ENCODE results near the gene SPHK2.
"Not testable (repeated sequence)": the region's sequence is repeated elsewhere in the genome, so short reads cannot be mapped to it uniquely, and the experiment has no call there.

SPHK2 gene

DNA sequence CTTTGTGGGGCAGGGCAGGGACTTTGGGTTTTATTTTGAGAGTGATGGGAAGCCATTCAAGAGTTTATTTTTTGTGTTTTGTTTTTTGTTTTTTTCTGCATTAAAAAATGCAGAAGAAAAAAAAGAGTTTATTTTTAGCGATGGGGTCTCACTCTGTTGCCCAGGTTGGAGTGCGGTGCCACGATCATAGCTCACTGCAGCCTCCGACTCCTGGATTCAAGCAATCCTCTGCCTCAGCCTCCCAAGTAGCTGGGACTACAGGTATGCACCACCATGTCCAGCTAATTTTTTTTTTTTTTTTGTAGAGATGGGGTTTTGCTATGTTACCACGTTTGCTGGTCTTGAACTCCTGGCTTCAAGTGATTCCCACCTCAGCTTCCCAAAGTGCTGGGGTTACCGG, 39.2 kb downstream of the SPHK2 start:
- DNase-seq (ENCODE audit: low read depth, low spot score) = no peak

DNA sequence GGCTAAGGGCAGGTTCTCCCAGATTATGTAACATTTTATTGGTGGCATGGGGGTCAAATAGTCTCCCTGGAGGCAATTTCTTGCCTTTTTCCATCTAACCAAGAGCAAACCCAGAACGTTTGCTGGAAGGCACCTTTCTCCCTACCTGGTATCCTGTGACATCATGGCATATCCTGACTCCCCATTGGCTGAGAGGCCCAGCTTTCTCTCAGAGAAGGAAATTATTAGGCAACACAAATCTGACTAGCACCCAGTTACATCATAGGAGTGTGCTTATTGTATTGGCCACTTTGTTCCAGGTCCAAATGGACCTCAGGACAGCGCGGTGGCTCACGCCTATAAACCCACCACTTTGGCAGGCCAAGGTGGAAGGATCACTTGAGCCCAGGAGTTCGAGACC, 40.5 kb downstream of the SPHK2 start:
- DNase-seq (ENCODE audit: low read depth, low spot score) = no peak

DNA sequence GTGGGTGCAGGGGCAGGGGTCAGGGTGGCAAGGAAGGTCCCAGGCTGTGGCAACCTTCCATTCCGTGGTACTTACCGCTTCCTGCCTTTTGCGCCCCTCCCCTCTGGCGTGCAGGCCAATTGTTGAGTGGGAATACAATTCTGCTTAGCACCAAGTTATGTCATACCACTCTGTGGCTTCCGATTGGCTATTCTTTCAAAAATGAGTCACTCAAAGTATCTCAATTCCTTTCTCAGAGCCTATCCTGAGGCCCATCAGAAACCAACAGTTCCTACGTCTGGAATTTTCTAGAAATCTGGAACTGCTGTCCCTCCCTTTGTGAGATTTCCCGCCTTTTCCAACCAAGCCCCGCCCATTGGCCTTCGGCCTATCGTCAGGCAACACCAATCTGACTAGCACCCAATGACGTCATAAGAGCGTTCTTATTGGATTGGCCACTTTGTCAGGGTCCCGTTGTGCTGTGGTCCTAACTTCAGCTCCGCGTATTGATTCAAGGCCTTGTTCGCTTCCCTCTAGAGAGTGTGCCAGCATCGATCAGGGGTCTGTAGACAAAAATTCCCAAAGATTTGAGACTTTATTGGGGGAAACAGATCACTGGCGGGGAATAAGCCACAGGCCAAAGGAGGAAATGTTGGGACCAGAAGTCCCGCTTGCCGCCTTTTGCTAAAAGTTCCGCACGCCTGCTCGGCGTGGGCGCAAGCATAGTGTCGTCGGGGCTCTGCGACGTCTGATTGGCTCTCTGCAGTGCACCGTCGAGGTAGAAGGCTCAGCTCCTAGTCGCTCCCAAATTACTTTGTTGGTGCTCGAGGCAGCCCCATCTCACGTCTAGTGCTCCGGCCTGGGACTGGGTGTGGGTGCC, 41.8 kb downstream of the SPHK2 start:
- peak; percentile 62 for DNase-seq (ENCODE audit: low read depth, low spot score)

DNA sequence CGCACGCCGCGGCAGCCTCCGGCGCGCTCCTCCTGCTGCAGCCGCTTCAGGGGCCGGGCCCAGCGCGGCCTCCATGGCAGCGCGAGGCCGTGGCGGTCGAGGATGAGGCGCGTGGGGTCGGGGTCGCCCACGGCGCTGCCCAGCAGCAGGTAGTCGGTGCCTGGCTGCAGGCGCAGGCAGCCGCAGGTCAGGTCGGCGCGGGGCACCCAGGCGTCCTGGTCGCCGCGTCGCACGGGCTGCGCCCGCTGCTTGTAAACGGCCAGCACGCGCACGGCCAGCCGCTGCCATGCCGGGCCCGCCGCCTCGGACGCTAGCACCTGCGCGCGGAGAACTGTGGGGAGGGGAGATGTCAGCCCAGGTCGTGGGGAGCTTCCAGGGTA, 42.4 kb downstream of the SPHK2 start:
- no peak for DNase-seq (ENCODE audit: low read depth, low spot score)

DNA sequence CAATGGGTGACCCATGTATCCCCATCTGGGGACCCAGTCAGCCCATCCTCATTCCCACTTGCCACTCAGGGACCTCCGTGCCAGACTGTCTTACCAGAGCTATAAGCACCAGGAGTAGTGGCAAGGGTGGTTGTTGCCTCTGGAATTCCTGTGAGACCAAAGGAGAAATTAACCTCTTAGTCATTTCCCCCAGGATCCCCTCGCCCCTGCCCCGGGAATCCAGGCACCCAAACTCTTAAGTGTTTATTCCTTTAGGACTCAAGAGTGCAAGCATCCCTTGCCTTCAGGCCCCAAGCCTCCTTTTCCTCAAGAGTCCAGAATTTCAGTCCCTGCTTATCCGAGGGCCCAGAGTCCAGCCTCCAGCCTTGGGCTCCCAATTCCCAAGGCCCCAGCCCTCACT, 44.4 kb downstream of the SPHK2 start:
- DNase-seq (ENCODE audit: low read depth, low spot score) = no peak

DNA sequence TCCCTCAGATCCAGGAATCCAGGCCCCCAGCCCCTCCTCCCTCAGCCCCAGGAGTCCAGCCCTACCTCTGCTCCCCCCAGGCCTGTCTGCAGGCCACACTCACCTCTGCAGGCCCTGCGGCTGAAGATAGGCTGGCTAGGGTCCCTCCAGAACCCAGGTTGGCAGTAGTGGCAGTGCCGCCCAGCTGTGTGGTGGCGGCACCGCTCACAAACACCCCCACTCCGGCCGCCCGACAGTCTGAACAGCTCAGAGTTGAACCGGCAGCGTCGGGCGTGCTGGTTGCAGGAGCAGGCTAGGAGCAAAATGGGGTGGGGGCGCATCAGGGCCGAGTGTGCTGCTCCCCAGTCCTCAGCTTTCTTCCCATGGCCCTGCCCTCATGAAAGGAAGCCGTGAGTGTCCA, 45.2 kb downstream of the SPHK2 start:
- no peak for DNase-seq (ENCODE audit: low read depth, low spot score)

DNA sequence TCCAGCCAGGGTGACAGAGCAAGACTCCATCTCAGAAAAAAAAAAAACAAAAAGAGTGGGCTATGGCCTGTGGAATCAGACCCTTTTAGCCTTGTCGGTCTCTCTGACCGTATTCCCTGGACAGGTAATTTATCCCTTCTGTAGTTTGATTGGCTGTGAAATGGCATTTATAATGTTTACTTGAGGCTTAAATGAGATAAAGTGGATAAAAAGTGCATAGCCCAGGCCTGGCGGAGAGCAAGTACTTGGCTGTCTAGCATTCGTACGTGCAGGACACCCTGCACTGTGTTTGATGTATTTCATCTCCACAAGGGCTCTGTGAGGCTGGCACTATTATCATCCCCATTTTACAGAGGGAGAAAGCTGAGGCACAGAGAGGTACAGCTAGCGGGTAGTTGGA, 46.5 kb downstream of the SPHK2 start:
- no peak for DNase-seq (ENCODE audit: low read depth, low spot score)

DNA sequence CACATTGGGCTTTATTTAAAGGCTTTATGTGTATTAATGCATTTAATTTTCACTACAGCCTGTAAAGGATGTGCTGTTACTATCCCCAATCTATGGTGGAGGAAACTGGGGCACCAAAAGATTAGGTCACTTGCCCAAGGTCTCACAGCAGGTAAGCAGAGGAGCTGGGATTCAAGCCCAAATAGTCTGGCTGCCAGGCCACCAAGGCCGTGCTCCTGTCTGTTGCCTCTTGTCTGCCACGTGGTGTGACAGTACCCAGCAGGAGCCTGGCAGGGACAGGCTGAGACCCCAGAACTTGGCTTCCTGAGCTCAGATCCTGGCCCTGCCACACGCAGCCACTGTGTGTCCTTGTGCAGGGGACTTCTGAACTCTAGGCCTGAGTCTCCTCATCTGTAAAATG, 49.0 kb downstream of the SPHK2 start:
- DNase-seq (ENCODE audit: low read depth, low spot score) = no peak

DNA sequence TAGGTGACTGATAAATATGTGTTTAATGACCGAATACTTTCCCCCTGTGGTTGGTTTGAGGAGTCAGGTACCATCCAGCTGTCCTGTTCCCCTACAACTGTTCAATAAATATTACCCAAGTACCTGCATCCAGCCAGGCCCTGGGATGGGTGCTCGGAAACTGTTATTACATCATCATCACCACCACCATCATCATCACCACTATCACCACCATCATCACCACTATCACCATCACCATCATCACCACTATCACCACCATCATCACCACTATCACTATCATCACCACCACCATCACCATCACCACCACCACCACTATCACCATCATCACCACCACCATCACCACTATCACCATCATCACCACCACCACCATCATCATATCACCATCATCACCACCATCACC, 49.5 kb downstream of the SPHK2 start:
- no peak for DNase-seq (ENCODE audit: low read depth, low spot score)

DNA sequence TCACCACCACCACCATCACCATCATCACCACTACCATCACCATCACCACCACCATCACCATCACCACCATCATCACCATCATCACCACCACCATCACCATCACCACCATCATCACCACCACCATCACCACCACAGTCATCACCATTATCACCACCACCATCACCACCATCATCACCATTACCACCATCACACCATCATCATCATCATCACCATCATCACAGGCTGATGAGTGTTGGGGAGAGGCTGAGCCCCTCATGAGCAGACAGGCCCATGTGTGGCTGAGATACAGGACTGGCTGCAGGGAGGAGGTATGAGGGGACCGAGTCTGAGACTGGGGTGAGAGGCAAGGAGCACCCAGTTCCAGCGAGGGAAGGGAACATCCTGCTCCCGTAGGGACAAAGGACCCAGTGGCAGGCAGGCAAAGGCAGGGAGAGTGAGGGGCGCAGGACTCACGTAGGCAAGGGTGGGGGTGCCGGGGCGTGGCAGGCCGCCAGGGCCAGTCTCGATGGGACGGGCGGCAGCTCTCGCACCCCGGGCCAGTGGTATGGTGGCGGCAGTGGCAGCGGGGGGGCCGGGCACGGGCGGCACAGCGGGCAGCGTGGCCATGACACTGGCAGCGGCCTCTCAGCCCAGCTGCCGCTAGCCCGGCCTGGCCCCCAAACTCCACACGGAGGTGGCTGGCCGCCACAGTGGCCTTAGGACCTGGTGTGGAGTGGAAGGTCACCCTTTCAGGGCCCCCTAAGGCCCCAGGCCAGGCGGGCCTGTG, 50.8 kb downstream of the SPHK2 start:
- no peak for DNase-seq (ENCODE audit: low read depth, low spot score)

DNA sequence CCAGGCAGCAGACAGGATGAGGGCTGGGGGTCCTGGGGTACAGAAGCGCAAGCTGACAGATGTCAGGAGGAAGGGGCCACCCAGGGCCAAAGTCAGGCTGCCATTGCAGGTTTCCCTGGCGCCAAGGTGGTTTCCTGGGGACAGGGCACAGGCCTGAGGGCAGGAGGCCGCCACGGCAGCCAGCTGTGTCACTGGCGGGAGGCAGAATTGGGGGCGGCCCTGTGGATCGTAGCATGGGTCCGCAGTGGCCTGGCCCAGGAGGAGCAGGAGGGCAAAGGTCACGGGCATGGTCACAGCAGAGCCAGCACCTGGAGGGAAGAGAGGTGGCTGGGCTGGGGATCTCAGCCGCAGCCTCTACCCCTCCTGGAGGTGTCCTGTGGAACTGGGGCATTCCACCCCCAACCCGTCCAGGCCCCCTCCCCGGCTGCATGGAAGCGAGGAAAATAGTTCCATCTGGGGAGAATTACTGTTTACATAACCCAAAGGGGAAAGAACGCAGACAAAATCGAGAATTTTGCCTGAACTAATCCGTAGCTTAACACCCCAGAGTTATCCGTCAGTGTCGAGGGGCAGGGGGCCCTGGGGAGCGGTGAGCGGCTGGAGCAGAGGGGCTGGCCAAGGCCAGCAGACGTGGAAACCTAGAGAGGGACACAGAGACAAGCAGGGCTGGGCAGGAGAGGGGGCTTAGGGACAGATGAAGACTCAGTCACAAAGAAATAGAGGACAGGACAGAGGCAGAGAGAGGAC, 51.6 kb downstream of the SPHK2 start:
- no peak for DNase-seq (ENCODE audit: low read depth, low spot score)

DNA sequence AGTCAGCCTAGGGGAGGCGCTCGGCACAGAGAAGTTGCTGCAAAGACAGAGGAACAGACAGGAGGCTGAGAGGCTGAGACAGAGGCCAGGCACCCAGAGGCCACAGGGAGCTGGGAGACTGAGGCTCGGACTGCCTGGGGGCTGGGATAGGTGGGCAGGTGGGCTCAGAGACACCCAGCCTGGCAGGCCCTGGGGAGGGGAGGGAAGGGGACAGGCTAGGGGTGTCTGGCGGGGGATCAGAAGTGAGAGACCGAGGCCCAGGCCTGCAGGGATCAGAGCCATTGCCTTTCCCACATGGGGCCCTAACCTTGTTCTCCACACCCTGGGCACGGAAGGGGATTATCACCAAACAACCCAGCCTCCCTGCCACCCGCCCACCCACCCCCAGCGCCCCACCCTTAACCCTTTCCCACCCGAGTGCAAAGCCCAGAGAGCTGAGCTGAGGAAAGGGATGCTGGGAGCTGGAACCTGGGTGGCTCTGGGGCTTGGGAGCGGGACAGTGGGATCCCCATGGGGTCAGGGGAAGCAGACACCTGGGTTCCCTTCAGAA, 52.2 kb downstream of the SPHK2 start:
- DNase-seq (ENCODE audit: low read depth, low spot score) = no peak

DNA sequence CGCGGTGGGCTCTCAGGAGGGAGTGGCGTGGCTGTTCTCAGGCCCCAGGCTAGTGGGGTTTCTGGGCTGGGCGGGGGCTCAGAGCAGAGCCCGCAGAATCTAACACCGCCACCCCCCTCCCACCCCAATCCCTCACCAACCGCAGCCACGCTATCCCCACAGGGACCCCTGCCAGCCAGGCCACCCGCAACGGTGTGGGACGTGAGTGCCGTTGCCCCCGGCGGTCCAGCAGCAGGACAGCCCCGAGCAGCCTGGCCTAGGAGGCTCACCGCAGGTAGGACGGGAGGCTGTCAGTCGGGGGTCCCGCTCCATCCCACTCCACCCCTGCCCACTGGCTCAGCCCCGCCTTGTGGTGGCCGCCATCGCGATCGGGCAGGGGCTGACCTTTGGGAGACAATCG, 53.7 kb downstream of the SPHK2 start, which contains the start of gene NTN5:
Gene NTN5, minus strand, starts transcription at position 24 of the 400 bp plus-strand sequence. CDS start 2,031 bp downstream, outside the sequence.
- DNase-seq (ENCODE audit: low read depth, low spot score) = no peak

DNA sequence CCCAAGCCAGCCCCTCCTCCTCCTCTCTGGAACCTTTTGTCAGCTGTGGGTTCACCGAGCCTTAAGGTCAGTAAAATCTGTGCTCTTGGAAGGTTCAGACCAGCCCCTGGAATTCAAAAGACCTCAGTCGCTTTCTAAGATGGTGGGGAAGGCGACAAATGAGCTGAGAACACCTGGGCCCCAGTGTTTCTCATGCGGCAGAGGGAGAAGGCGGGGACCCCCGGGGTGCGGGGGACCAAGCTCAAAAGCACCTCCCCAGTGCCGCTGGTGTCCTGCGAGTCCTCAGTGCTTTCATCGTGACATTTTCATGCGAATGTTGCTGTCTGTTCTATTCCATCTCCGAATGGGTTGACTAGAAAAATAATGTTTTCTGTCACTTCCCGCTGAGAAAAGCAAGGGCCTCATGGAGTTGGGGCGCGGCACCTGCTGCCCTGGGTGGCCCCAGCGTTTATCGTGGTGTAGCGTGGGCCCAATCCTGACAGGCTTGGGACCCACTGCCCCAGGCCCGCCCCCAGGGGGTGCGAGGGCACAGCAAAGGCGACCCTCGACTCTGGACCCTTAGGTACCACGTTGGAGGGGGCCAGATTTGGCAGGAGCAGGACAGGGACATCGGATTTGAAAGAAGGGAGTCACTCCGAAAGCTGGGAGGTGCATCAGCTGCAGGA, 54.3 kb downstream of the SPHK2 start:
- DNase-seq (ENCODE audit: low read depth, low spot score) = no peak

DNA sequence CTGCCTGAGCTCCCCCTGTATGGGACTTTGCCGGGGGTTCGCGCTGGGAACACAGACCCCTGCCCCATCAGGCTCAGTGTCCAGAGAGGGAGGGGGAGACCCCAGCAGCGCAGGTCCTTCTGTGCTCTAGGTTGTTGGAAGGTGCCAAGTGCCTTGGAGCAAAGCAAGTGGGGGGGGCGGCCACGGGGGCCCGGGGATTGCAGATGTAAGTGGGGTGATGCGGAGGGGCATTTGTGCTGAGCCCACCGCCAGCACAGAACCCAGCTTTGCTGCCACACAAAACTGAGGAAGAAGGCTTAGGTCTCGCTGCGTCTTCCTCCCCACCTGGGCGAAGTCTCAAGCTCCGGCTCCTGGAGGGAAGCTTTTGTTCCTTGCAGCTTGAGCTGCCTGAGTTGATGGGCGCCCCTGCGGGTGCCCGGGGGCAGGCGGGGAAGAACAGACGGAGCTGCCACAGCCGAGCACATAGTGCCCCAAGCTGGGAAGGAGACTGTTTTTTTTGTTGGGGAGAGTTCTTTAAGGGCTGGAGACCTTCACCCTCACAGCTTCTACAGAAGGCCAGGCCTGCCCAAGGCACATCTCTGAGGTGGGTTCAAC, 55.0 kb downstream of the SPHK2 start:
- DNase-seq (ENCODE audit: low read depth, low spot score) = no peak

DNA sequence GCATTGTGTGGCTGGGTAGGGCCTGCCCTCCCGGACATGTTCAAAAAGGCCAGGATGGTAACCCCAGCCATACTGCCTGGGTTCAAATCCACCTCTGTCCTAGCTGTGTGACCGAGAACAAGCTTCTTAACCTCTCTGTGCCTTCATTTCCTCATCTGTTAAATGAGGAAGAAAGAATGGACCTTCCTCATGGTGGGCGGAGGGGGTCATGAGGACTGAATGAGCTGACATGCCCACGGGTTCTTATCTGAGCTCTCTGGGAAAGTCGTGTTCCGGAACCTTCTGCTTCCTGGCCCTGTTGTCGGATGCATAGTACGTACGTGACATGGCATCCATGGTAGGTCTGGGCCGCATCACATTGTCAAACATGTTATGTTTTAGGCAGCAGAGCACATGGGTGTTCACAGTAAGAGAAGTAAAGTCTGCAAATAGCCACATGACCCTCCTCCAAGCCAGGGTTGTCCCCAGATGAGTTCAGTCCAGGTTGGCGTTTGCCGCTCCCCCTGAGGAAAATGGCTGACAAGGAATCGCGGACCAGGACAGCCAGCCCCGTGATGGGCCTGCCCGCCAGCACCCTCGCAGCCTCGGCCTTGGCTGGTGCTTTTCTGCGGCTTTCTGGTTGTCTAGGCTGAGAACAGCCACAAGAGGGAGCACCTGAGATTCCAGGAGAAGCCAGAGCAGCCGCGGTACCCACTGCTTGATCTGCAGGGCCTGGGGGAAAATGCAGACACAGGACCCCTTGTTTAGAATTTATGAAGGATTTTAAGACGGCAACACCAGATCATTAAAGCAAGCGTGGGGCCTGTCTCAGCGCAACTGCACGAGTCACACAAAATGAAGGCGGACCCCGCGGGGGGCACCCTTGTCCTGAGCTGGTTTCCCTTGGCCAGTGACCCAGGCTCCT, 55.9 kb downstream of the SPHK2 start:
- DNase-seq (ENCODE audit: low read depth, low spot score) = peak; percentile 44

DNA sequence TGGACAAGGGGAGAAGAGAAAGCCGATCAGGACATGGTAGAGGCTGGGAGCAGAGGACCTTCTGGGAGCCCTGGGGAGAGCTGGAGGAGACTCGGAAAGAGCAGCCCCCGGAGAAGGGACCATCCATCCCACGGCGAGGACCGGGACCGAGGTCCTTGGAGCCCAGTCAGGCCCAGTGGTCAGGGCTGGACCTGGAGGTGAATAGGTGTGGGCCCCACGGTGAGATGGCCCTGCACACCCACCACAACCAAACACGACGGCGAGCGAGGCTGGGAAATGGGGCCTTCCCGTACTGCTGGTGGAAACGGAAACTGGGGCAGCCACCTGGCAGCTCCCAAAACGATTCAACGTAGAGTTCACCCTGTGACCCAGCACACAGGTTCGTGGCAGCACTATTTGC, 57.2 kb downstream of the SPHK2 start:
- no peak for DNase-seq (ENCODE audit: low read depth, low spot score)

DNA sequence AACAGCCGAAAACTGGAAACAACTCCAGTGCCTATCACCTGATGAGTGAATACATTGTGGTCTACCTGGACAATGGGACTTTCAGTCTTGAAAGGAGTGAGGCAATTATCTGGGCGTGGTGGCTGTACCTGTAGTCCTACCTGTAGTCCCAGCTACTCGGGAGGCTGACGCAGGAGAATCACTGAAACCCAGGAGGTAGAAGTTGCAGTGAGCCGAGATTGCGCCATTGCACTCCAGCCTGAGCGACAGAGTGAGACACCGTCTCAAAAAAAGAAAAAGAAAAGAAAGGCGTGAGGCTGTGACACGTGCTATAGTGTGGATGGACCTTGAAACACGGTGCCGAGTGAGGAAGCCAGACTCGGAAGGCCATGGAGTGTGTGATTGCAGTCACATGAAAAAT, 57.6 kb downstream of the SPHK2 start:
- DNase-seq (ENCODE audit: low read depth, low spot score) = no peak

DNA sequence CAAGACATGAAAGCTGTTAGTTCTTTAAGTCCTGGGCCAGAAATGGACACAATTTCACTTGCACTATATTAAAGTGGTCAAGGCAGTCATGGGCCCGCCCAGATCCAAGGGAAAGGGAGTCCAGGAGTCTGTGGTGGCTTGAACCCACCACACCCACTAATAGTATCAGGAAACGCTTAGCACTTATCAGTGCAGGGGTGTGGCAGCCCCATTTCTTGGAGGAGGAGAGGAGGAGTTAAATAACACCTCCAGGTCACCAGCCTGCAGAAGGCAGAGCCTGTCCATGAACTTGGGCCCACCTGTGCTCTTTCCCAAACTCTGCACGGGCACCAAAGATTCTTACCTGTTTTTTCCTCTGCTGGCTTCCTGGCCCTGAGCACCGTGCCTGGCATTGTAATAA, 58.9 kb downstream of the SPHK2 start:
- no peak for DNase-seq (ENCODE audit: low read depth, low spot score)

DNA sequence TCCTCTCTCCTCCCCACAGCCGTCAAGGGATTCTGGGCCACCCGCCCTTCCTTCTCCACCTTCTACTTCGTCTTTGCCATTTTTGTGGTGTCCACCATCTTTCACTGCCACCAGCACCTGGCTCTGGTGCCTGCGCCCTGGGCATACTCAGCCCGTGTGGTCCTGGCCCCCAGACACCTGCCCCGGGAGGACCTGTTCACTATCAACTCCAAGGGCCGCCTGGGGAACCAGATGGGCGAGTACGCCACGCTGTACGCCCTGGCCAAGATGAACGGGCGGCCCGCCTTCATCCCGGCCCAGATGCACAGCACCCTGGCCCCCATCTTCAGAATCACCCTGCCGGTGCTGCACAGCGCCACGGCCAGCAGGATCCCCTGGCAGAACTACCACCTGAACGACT, 60.7 kb downstream of the SPHK2 start:
- DNase-seq (ENCODE audit: low read depth, low spot score) = not testable (repeated sequence)

All from activated CD4-positive, CD25-positive, alpha-beta regulatory T cell treated with anti-CD3 and anti-CD28 coated beads, Interleukin-2, amount 50 U/mL, for 16 hours (primary cell).